Activated CD4-positive, alpha-beta memory T cell treated with anti-CD3 and anti-CD28 coated beads for 36 hours (primary cell): Measurements from ENCODE around the gene CRYGC. TPM values are rescaled to one million over a fixed set of nuclear protein-coding genes. Genes with fewer than 3 reads are reported as not detected.

Experiments
- CTCF ChIA-PET: fragments of 350-600 bp; sonication (Branson Sonifier 250); formaldehyde crosslinking; loops from one replicate; lab custom pipeline; 2021; ENCODE audit warnings: antibody characterized with exemption, inconsistent platforms; lab: Charles Lee
- POLR2A ChIA-PET: fragments of 350-600 bp; sonication (Branson Sonifier 250); formaldehyde crosslinking; loops from one replicate; lab custom pipeline; 2021; ENCODE audit warnings: antibody characterized with exemption; lab: Charles Lee
- DNase-seq: peaks from one replicate; pipeline ENCODE4 v3.0.0-alpha.2; 2020
- H3K27ac Mint-ChIP-seq: one replicate; pipeline ENCODE4 v1.8.0; 2021; ENCODE audit warnings: mixed read lengths
- H3K27me3 Mint-ChIP-seq: one replicate; pipeline ENCODE4 v1.8.0; 2021; ENCODE audit warnings: mixed read lengths
- H3K36me3 Mint-ChIP-seq: one replicate; pipeline ENCODE4 v1.8.0; 2021; ENCODE audit warnings: mixed read lengths
- H3K4me1 Mint-ChIP-seq: one replicate; pipeline ENCODE4 v1.8.0; 2021; ENCODE audit warnings: low read depth, mixed read lengths
- H3K4me3 Mint-ChIP-seq: one replicate; pipeline ENCODE4 v1.8.0; 2021; ENCODE audit warnings: mild to moderate bottlenecking, mixed read lengths
- H3K9me3 Mint-ChIP-seq: one replicate; pipeline ENCODE4 v1.8.0; 2021; ENCODE audit warnings: mixed read lengths
- intact Hi-C: fragments of 100-400 bp; cut with micrococcal nuclease; formaldehyde crosslinking; loops from one replicate; pipeline ENCODE4 v1.15.1; 2023
- total RNA-seq, 2 experiments: library from RNA; stranded (reverse); gene quantifications; one replicate each; pipeline ENCODE4 v1.2.3, GENCODE V29; 2021

Gene CRYGC
- not detected for total RNA-seq

- H3K4me3 Mint-ChIP-seq, result no peak within 1 kb of the TSS
- H3K9me3 Mint-ChIP-seq, result no peaks in the 10 kb centered on the region
- POLR2A ChIA-PET, result no interaction called here
- intact Hi-C loops, result no loop called here
- peaks cover 2% of the 10 kb centered on the region for H3K4me1 Mint-ChIP-seq
- no peak for DNase-seq
- no peak within 1 kb of the TSS for H3K27ac Mint-ChIP-seq
- H3K36me3 Mint-ChIP-seq, result no peaks in the 10 kb centered on the region
- peaks cover 13% of the 10 kb centered on the region for H3K27me3 Mint-ChIP-seq
- CTCF ChIA-PET, result no interaction called here
Observed at GRCh38 chr2:208129744-208130711, at the start of gene CRYGC. Gene CRYGC (minus strand): TSS chr2:208129828. CDS start chr2:208129792, 36 bp downstream.

GRCh38 chr2:208179028-208179609 lies 49.5 kb upstream of the CRYGC start:
- Mint-ChIP-seq H3K36me3 (no peaks in the 10 kb centered on the region), H3K27ac (no peak overlapping the region), H3K4me3 (no peak overlapping the region), H3K27me3 (peaks cover 15% of the 10 kb centered on the region), H3K4me1 (no peaks in the 10 kb centered on the region), H3K9me3 (no peaks in the 10 kb centered on the region)
- CTCF ChIA-PET, result interaction anchor here (1.1 kb wide), 1 partner anchor 75 kb away, joined by 3 read pairs; no protein-coding TSS in a partner anchor
- no peak for DNase-seq
- POLR2A ChIA-PET, result no interaction called here
- intact Hi-C loops, result no loop called here

DNA sequence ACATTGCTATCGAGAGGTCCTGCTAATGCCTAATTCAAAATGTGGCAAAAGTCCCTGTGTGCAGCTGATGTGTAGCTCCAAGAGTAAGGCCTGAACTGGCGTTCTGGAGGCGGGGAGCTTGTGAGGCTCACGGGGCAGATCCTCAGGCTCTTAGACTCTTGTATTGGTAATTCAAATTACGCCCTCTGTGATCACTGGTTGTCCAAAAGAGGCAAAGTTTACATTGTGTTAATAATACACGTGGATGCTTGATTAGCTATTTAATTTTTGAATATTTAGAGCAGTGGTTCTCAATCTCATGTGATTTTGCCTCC lies 46.2 kb upstream of the CRYGC start:
- no peaks in the 10 kb centered on the region for H3K9me3 Mint-ChIP-seq
- ChIA-PET POLR2A (no interaction called here), CTCF (interaction anchor here (0.6 to 2.7 kb wide), 25 partner anchors 10 to 1617 kb away, joined by 3 to 47 read pairs (median 4); partner anchors contain the start of genes C2orf80, CRYGA and IDH1)
- intact Hi-C loops, result loop anchor here (1.0 kb wide), 1 partner anchor 79 kb away; no protein-coding TSS in a partner anchor
- H3K4me1 Mint-ChIP-seq, result no peaks in the 10 kb centered on the region
- H3K27me3 Mint-ChIP-seq, result peaks cover 12% of the 10 kb centered on the region
- no peaks in the 10 kb centered on the region for H3K36me3 Mint-ChIP-seq
- H3K27ac Mint-ChIP-seq, result no peak overlapping the region
- H3K4me3 Mint-ChIP-seq, result no peak overlapping the region
- no peak for DNase-seq

- Mint-ChIP-seq H3K4me1 (no peaks in the 10 kb centered on the region), H3K36me3 (no peaks in the 10 kb centered on the region), H3K4me3 (no peak overlapping the region), H3K9me3 (no peaks in the 10 kb centered on the region), H3K27me3 (peaks cover 12% of the 10 kb centered on the region), H3K27ac (no peak overlapping the region)
- ChIA-PET POLR2A (no interaction called here), CTCF (interaction anchor here (0.6 to 2.7 kb wide), 31 partner anchors 9 to 1617 kb away, joined by 3 to 47 read pairs (median 4); partner anchors contain the start of genes C2orf80, CRYGA and IDH1)
- DNase-seq, result peak; percentile 73
- intact Hi-C loops, result loop anchor here (1.0 kb wide), 1 partner anchor 79 kb away; no protein-coding TSS in a partner anchor
Observed at GRCh38 chr2:208175069-208175839, 45.6 kb upstream of the CRYGC start.

- POLR2A ChIA-PET, result no interaction called here
Observed at GRCh38 chr2:208174144-208174543, 44.5 kb upstream of the CRYGC start.

GRCh38 chr2:208172125-208172524 lies 42.5 kb upstream of the CRYGC start:
- CTCF ChIA-PET, result no interaction called here

More at GRCh38 chr2:208174144-208174543, 44.5 kb upstream of the CRYGC start:
- peaks cover 8% of the 10 kb centered on the region for H3K27me3 Mint-ChIP-seq
- intact Hi-C loops, result no loop called here
- no peaks in the 10 kb centered on the region for H3K9me3 Mint-ChIP-seq
- CTCF ChIA-PET, result interaction anchor here (1.0 to 2.7 kb wide), 7 partner anchors 8 to 79 kb away, joined by 3 to 47 read pairs (median 6); partner anchors contain the start of gene IDH1
- H3K27ac Mint-ChIP-seq, result no peak overlapping the region
- H3K4me1 Mint-ChIP-seq, result no peaks in the 10 kb centered on the region
- no peak overlapping the region for H3K4me3 Mint-ChIP-seq
- no peak for DNase-seq
- no peaks in the 10 kb centered on the region for H3K36me3 Mint-ChIP-seq

DNA sequence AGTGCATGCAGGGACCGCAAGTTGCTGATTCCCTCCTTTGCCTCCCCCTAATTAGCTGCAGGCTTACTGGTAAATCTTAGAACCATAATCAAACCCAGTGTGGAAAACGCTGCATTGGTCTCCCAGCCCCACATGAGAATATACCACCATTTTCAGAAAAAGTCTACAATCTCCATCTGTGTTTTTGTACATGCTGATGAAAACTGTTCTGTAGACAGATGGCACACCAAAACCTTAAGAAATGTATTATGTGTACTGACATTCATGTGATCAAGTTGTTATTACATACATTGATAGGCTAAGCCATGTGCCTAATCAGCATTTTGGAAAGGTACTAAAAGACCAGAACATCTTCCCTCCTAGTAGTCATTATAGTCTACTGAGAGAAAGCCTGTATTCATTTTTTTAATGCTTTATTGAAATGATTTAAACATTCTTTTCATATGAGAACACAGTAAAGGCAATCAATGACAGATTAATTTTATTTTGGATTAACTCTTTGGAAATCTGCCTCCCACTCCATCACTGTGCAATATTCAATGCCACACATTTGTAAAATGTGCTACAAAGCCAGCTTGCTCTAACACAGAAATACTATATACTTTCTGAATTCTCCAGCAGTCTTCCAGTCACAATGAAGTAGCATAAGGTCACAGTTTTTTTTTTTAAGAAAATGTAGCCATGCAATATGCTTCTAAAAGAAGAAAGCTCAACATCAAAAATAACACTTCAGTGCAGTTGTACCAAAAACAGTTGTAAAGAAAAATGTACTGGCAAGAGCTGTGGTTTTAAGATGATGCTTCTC lies 35.5 kb upstream of the CRYGC start:
- ChIA-PET POLR2A (no interaction called here), CTCF (interaction anchor here (0.6 to 2.4 kb wide), 2 partner anchors 10 to 824 kb away, joined by 3 to 10 read pairs; no protein-coding TSS in a partner anchor)
- Mint-ChIP-seq H3K27me3 (peaks cover 11% of the 10 kb centered on the region), H3K9me3 (no peaks in the 10 kb centered on the region), H3K4me3 (no peak overlapping the region), H3K27ac (no peak overlapping the region), H3K36me3 (no peaks in the 10 kb centered on the region), H3K4me1 (no peaks in the 10 kb centered on the region)
- no peak for DNase-seq
- intact Hi-C loops, result no loop called here

More at GRCh38 chr2:208172125-208172524, 42.5 kb upstream of the CRYGC start:
- H3K4me3 Mint-ChIP-seq, result no peak overlapping the region
- H3K27me3 Mint-ChIP-seq, result peaks cover 8% of the 10 kb centered on the region
- no peaks in the 10 kb centered on the region for H3K4me1 Mint-ChIP-seq
- H3K36me3 Mint-ChIP-seq, result no peaks in the 10 kb centered on the region
- DNase-seq, result no peak
- intact Hi-C loops, result no loop called here
- H3K27ac Mint-ChIP-seq, result no peak overlapping the region
- no peaks in the 10 kb centered on the region for H3K9me3 Mint-ChIP-seq
- POLR2A ChIA-PET, result no interaction called here

DNA sequence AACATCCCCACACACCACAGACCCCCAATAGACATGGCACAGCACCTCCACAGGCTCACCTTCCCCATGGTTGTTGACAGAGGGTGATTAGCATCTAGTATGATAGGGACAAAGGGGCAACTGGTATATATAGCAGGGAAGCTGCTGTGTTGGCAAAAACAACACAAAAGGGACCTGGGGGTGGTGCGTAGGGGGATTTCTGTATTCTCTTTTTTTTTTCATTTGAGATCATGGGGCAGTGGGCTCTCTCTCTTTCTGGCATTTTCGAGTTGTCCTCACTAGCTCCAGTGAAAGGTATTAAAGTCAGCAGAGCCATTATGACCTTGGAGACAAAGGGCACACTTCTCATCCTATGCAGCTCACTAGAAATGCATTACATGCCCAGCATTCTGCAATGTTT lies 33.9 kb upstream of the CRYGC start, which contains the start of gene CRYGA:
TSS of gene CRYGA (minus strand) at position 101 of the 400 bp plus-strand sequence. CDS start at position 68, 33 bp downstream.
- no peaks in the 10 kb centered on the region for H3K9me3 Mint-ChIP-seq
- intact Hi-C loops, result no loop called here
- no peak within 1 kb of the TSS for H3K27ac Mint-ChIP-seq
- DNase-seq, result no peak
- peaks cover 11% of the 10 kb centered on the region for H3K27me3 Mint-ChIP-seq
- no peaks in the 10 kb centered on the region for H3K4me1 Mint-ChIP-seq
- H3K36me3 Mint-ChIP-seq, result no peaks in the 10 kb centered on the region
- CTCF ChIA-PET, result interaction anchor here (2.4 kb wide), 1 partner anchor 12 kb away, joined by 10 read pairs; no protein-coding TSS in a partner anchor
- POLR2A ChIA-PET, result no interaction called here
- H3K4me3 Mint-ChIP-seq, result no peak within 1 kb of the TSS

- intact Hi-C loops, result no loop called here
- Mint-ChIP-seq H3K36me3 (no peaks in the 10 kb centered on the region), H3K27ac (no peak overlapping the region), H3K4me3 (no peak overlapping the region), H3K27me3 (peaks cover 2% of the 10 kb centered on the region), H3K4me1 (no peaks in the 10 kb centered on the region), H3K9me3 (peaks cover 6% of the 10 kb centered on the region)
- ChIA-PET CTCF (interaction anchor here (1.1 to 2.0 kb wide), 2 partner anchors 8 to 19 kb away, joined by 5 read pairs; no protein-coding TSS in a partner anchor), POLR2A (no interaction called here)
- no peak for DNase-seq
Observed at GRCh38 chr2:208156439-208156838, 26.8 kb upstream of the CRYGC start.

DNA sequence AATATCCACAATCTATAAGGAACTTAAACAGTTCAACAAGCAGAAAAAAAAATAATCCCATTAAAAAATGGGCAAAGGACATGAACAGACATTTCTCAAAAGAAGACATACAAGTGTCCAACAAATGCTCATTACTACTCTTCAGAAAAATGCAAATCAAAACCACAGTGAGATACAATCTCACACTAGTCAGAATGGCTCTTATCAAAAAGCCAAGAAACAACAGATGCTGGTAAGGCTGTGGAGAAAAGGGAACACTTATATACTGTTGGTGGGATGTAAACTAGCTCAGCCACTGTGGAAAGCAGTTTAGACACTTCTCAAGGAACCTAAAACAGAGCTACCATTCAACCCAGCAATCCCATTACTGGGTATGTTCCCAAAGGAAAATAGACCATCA lies 23.5 kb upstream of the CRYGC start:
- DNase-seq, result no peak
- ChIA-PET CTCF (interaction anchor here (1.3 kb wide), 1 partner anchor 23 kb away, joined by 4 read pairs; no protein-coding TSS in a partner anchor), POLR2A (no interaction called here)
- intact Hi-C loops, result no loop called here
- Mint-ChIP-seq H3K36me3 (no peaks in the 10 kb centered on the region), H3K4me3 (no peak overlapping the region), H3K9me3 (peaks cover 11% of the 10 kb centered on the region), H3K27me3 (peaks cover 5% of the 10 kb centered on the region), H3K4me1 (no peaks in the 10 kb centered on the region), H3K27ac (no peak overlapping the region)

GRCh38 chr2:208150956-208151355 lies 21.3 kb upstream of the CRYGC start:
- POLR2A ChIA-PET, result no interaction called here
- H3K9me3 Mint-ChIP-seq, result peaks cover 11% of the 10 kb centered on the region
- DNase-seq, result no peak
- CTCF ChIA-PET, result no interaction called here
- no peak overlapping the region for H3K27ac Mint-ChIP-seq
- H3K4me3 Mint-ChIP-seq, result no peak overlapping the region
- H3K27me3 Mint-ChIP-seq, result peaks cover 5% of the 10 kb centered on the region
- no peaks in the 10 kb centered on the region for H3K4me1 Mint-ChIP-seq
- intact Hi-C loops, result no loop called here
- no peaks in the 10 kb centered on the region for H3K36me3 Mint-ChIP-seq
